Naive B cell (primary cell): ENCODE data around the gene DBNL. TPM values are rescaled to one million over a fixed set of nuclear protein-coding genes. Genes with fewer than 3 reads are reported as not detected.

ENCODE experiments used
- polyA plus RNA-seq, 6 donors: library from polyadenylated mRNA; unstranded; fragments of 300-500 nt; fragmentation: Illumina TruSeq; gene quantifications; one replicate each; pipeline ENCODE4 v1.2.3, GENCODE V29; 2021; ENCODE audit warnings: low read depth in 6 of 6

Gene DBNL
- polyA plus RNA-seq, 6 donors from 2014 or later = 226 to 512 (median 348) TPM

Other genes with a start within 250 kb of the DBNL start
- 100 to 1,000 TPM; 114 to 144 (median 132) TPM for gene MRPS24, start 175.2 kb upstream of the DBNL start, polyA plus RNA-seq
- gene URGCP, start 138.1 kb upstream of the DBNL start, polyA plus RNA-seq = 10 to 100 TPM; 13.5 to 24.0 (median 21.2) TPM
- gene UBE2D4, start 118.3 kb upstream of the DBNL start, polyA plus RNA-seq = 10 to 100 TPM in 4 of 6 donors, 1 to 10 TPM in 2; 7.8 to 20.8 (median 11.1) TPM
- under 1 TPM in 3 of 6 donors, not detected in 3; 0.16 to 0.31 (median 0.17) TPM for gene SPDYE1, start 46.8 kb upstream of the DBNL start, polyA plus RNA-seq
- not detected for gene PGAM2, start 20.9 kb downstream of the DBNL start, polyA plus RNA-seq
- gene POLM, start 37.8 kb downstream of the DBNL start, polyA plus RNA-seq = 10 to 100 TPM; 26.3 to 53.0 (median 31.4) TPM
- gene AEBP1, start 59.6 kb downstream of the DBNL start, polyA plus RNA-seq = 10 to 100 TPM in 1 of 6 donors, 1 to 10 TPM in 5; 1.9 to 18.5 (median 4.1) TPM
- gene POLD2, start 78.8 kb downstream of the DBNL start, polyA plus RNA-seq = 100 to 1,000 TPM in 2 of 6 donors, 10 to 100 TPM in 4; 80.6 to 128 (median 88.6) TPM
- not detected for gene MYL7, start 96.6 kb downstream of the DBNL start, polyA plus RNA-seq
- gene GCK, start 144.7 kb downstream of the DBNL start, polyA plus RNA-seq = 1 to 10 TPM in 2 of 6 donors, under 1 TPM in 4; 0.29 to 4.5 (median 0.45) TPM
- 10 to 100 TPM; 21.5 to 41.9 (median 31.0) TPM for gene YKT6, start 156.3 kb downstream of the DBNL start, polyA plus RNA-seq